Ecto neural progenitor cell (in vitro differentiated cells): ENCODE measurements around the gene H6PD.

Experiments used
- DNase-seq: peaks from one replicate; pipeline ENCODE4 v3.0.0-alpha.2; 2018; ENCODE audit warnings: low spot score

Gene H6PD

DNA sequence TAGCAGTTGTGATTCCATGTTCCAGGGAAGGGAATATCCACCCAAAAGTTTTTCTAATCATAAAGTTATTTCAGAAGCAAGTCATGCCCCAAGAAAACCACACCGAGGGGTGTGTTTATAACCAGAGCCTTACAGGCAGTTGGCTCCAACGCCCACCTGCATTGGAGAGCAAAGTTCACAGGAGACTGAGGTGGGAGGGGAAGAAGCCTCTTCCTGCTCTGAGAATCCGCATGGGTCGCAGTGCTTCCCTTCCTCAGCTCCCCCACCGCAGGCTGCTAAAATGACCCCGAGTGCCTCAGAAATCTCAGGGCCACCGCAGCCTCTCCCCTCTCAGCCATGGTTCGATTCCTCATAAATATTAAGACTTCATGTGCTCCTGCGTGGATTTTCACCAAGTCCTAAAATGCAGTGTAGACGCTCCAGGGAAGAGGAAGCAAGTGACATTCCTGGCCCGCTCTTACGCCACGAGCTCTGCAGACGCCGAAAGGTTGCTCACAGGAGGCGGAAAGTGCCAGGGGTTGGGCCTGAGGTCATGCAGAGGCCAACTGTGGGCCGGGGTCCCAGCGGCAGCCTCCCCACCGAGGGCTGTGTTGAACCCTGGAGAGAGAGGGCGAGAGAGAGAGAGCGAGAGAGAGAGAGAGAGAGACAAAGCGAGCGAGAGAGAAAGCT lies 44.7 kb downstream of the H6PD start:
- DNase-seq: no peak

DNA sequence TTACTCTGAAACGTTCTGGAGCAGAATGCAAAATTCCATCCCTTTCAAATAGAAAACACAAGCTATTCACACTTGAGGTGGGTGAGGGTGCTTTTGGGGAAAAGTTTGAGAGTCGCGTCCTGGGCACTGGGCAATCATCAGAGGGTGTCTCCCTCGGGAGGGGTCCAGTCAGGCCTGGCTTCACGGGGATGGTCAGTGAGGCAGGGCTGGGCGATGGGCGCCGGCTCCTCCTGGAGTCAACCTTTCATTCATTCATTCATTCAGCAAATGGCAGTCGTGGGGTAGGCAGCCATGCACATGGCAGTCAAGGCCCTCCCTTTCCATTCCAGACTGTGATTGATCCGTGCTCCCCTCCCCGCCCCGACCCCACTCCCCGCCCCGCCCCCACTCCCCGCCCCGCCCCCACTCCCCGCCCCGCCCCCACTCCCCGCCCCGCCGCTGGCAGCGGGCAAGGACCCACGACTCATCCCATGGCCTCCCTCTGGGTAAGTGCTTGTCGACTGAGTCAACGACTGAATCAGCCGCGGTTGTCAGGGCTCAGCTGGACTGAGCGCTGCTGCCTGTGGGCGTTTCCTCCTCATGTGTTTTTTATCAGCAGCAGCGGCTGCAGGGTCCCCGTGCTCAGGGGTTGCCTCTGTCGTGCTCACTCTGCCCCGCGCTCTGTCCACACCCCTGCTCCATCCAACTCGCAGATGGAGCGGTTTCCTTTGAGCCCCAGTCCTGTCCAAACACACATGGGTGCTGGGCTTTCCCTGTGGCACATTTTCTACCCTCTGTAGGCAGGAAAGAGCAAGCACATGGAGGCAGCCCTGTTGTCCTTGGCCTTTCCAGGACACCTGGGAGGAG lies 45.7 kb downstream of the H6PD start:
- no peak for DNase-seq

DNA sequence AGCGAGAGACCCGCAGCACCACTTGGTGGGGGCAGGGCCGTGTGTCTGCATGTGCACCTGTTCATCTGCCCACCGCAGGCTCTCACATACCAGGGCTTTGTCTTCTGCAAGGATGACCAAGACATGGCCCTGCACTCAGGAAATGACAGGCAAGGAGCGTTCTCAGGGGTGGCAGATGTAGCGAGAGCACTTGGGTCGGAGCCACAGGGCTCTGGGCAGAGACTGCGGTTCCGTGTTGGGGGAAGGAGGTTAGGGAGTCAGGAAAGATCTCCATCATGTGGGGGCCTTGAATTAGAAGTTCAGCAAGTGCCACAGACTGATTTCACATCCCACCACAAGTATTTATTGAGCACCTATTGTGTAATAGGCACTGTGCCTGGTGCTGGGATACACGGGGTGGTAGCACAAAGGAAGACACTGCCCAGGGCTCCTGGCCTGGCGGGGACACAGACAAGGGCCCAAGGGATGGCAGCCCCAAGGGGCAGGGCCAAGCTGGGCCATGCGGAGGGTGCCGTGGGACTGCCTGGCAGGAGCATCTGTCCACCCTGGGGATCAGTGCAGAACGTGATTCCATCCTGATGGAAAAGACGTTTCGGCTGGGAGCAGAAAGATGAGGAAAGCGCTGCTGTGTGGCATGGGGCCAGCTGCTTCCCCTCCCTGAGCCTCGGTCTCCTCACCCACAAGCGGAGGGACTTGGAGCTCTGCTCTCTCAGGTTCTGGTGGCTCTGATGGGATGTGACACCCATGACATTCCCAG lies 46.7 kb downstream of the H6PD start:
- DNase-seq: no peak

DNA sequence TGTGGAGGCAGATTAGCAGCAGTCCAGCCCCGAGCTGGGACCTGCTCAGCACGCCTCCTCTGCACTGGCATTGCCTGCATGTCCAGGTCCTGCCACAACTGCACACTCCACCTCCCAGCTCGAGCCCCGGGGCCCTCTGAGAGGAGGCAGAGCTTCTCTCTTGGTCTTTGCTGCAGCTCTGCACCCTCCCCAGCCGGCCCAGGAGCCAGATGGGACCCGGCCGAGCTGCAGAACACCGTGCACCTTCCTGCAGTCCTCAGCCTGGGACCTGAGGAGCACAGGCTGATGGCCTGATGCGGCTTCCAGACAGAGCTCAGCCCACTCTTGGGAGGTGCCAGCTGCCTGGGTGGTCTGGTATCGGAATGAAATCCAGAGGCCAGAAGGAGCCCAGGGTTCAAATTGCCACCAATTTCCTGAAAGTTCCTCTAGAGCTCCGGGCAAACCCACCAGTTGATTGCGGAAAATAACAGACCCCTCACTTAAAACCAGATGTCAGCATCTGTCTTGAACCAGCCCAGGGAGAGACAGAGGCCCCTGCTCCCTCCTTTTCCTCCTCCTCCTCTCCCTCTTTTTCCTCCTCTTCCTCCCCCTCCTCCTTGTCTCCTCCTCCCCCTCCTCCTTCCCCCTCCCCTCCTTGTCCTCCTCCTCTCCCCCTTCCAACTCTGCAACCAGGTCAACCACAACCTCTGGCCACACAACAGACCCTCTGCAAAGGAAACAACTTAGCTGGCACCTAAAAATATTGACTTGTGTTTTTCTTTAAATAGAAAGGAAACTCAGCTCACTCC lies 47.5 kb downstream of the H6PD start:
- no peak for DNase-seq

DNA sequence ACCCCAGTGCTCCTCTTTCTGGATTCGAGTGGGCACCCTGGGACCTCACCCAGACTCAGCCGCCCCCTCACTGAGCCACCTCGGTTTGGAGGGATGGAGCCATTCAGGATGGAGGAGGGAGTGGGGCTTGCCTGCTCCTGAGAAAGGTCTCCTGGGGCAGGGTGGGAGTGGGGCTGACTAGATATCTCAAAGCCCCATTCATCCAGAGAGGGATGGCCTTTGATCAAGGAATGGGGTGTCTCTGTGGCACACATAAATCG lies 48.1 kb downstream of the H6PD start:
- no peak for DNase-seq

DNA sequence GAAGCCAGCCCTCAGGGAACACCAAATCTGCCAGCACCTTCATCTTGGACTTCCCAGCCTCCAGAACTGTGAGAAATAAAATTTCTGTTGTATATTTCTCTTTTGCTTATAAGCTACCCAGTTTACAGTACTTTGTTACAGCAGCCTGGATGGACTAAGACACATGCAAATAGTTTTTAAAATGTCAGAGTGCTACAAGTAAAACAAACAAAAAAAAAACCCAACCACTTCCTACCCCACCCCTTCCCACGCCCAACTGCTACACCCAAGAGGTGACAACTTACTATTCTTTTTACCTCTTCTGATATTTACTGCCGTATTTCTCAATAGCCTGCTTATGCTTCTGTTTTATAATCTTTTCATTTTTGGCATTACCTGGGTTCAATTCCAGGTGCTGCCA lies 49.5 kb downstream of the H6PD start:
- DNase-seq: no peak

GRCh38 chr1:9286556-9286955 lies 52.0 kb downstream of the H6PD start:
- DNase-seq: no peak

GRCh38 chr1:9289090-9289534 lies 54.5 kb downstream of the H6PD start:
- DNase-seq: no peak

DNA sequence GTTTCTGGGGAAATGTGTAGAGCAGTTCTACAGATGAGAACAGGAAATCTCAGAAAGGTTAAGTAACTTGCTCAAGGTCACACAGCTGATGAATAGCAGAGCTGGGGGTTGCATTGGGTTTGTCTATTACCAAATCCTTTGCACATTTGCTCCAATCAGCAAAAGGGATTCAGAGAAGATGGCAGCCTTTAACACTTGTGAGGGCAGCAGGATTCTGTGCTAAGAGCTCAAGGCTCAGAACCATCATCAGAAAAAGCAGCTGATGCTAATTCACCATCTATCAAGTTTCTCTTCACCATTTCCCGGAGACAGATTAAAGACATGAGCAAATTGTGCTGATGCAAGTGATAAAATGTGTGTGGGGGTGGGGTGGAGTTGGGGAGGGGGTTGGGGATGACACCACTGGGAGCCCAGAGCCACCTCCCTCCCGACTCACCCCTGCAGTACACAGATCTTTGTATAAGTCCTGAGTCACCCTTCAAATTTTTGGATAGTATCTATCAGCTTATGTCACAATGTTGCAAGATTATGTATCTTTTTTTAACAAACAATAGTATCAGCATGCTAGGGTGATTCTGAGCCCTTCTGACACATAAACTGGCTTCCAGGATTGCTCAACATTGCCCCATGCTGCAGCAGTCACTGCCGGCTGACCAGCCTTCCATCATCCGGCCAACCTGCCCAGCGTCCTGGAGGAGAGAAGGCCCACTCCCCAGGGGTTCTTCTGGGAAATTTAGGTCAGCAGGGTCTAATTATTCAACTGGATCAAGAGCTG lies 55.3 kb downstream of the H6PD start:
- DNase-seq: no peak

DNA sequence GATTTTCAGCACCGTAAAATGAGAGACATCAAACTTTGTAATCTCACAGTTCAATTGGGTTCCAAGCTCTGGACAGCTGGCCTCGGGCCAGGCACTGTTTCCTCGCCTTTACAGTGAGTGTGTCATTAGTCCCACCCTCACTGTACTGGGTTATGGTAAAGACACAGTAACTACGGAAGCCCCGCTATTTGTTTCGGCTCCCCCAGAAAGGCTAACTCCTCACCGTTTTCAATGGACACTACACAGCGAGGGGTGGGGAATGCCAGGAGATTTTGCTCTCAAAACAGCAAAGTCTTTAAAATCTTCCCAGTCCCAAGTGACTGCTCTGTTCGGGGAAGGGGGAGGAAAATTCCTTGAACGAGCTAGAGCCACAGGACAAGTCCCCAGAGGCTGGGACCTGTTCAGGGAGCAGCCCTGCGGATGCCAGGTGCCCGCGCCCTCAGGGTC lies 57.4 kb downstream of the H6PD start:
- DNase-seq: no peak

GRCh38 chr1:9292361-9293240 lies 58.0 kb downstream of the H6PD start, which contains the start of gene SPSB1:
Gene SPSB1 (plus strand): TSS chr1:9292894. CDS start chr1:9355892, 62,998 bp downstream.
- peak; percentile 85 for DNase-seq

- DNase-seq: no peak
Measured at GRCh38 chr1:9293241-9293532, 58.6 kb downstream of the H6PD start.

GRCh38 chr1:9293533-9294404 lies 59.2 kb downstream of the H6PD start:
- peak; percentile 66 for DNase-seq

GRCh38 chr1:9294405-9294773 lies 59.8 kb downstream of the H6PD start:
- no peak for DNase-seq

- no peak for DNase-seq
Measured at GRCh38 chr1:9294910-9295636, 60.5 kb downstream of the H6PD start.

DNA sequence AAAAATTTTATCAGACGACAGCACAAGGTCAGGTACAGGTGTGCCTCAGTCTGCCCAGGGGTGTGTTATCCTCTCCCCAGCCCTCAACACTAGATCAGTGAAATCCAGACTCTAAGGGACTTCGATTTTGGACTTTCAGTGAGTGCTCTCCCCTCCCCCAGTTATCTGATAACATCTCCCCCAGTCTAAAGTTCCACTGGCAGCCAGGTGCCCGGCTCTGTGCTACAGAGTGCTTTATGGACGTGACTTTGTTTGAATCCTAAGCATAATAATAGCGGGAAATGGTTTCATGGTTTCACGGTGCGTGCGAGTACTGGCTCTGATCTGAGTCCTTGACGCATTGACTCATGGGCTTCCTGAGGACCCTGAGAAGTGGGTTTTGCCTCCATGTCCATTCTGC lies 61.3 kb downstream of the H6PD start:
- DNase-seq: no peak

DNA sequence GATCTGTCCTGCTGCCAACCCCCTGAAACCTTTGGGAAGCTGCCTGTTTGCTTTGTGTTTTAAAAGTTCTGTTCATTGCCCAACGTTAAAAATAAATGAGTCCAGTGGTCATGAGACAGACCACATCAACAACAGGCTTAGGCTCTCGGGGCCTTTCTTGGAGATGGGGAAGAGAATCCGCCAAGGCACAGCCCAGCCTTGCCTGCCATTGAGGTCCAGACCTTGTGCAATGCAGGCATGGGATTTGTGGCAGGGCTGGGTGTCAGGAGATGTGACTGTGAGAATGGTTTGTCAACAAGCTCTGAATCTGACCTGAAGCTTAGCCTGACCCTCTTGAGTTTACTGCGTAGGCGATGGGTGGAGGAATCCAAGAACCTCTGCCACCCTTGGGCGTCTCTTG lies 62.3 kb downstream of the H6PD start:
- DNase-seq: no peak

DNA sequence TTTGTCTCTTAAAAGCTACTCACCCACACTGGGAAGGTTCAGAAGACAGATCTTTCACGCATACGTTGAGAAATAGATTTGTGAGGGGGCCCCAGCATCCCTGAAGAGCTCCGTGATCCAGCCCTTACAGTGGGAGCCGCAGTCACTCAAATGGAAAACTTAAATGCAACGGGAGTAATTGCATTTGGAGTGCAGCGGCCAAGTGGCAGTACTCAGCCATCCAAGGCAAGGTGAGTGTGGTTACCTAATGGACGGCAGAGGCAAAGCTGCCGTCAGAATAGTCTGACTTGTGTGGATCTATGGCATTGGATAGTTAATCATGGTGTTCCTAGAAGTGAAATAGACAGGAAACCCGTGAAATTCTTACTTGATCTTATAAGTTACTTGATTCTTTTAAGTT lies 63.3 kb downstream of the H6PD start:
- no peak for DNase-seq

- DNase-seq: no peak
Measured at GRCh38 chr1:9298282-9298681, 63.7 kb downstream of the H6PD start.
